ENCODE measurements around the gene A1CF.
"Not testable (repeated sequence)": the region's sequence is repeated elsewhere in the genome, so short reads cannot be mapped to it uniquely, and the experiment has no call there.

The A1CF gene

GRCh38 chr10:50909334-50910014 is 24.0 kb upstream of the A1CF start:
- Histone ChIP-seq H3K4me3 (IDR thresholded peaks at IDR 0.05; ENCODE audit: insufficient read depth, low read depth, low read length) (no peak overlapping the region), H3K27ac (no peak overlapping the region), H2AFZ (ENCODE audit: low read depth) (no peak overlapping the region), H3K4me1 (ENCODE audit: low read depth, poor library complexity, severe bottlenecking) (no peaks in the 10 kb centered on the region), H3K27me3 (ENCODE audit: insufficient read depth, low read depth) (no peaks in the 10 kb centered on the region), H4K20me1 (ENCODE audit: insufficient read depth) (no peaks in the 10 kb centered on the region), H3K4me2 (no peak overlapping the region), H3K36me3 (ENCODE audit: insufficient read depth) (no peaks in the 10 kb centered on the region), H3K9ac (no peak overlapping the region), H3K79me2 (ENCODE audit: insufficient read depth, low read depth) (no peaks in the 10 kb centered on the region)
- no peak for TF ChIP-seq CTCF (conservative IDR thresholded peaks at IDR 0.05; ENCODE audit: low read depth, low read length)

GRCh38 chr10:50908366-50908765 is 22.9 kb upstream of the A1CF start:
- Histone ChIP-seq H3K4me2 (no peak overlapping the region), H3K9ac (no peak overlapping the region), H2AFZ (ENCODE audit: low read depth) (no peak overlapping the region), H3K36me3 (ENCODE audit: insufficient read depth) (no peaks in the 10 kb centered on the region), H3K4me1 (ENCODE audit: low read depth, poor library complexity, severe bottlenecking) (no peaks in the 10 kb centered on the region), H3K27ac (no peak overlapping the region), H3K79me2 (ENCODE audit: insufficient read depth, low read depth) (no peaks in the 10 kb centered on the region), H3K4me3 (IDR thresholded peaks at IDR 0.05; ENCODE audit: insufficient read depth, low read depth, low read length) (no peak overlapping the region), H4K20me1 (ENCODE audit: insufficient read depth) (no peaks in the 10 kb centered on the region), H3K27me3 (ENCODE audit: insufficient read depth, low read depth) (no peaks in the 10 kb centered on the region)
- no peak for TF ChIP-seq CTCF (conservative IDR thresholded peaks at IDR 0.05; ENCODE audit: low read depth, low read length)

GRCh38 chr10:50905797-50906196 is 20.4 kb upstream of the A1CF start:
- H3K27ac ChIP-seq; H3K36me3 ChIP-seq (ENCODE audit: insufficient read depth); H2AFZ ChIP-seq (ENCODE audit: low read depth); H3K4me3 ChIP-seq (IDR thresholded peaks at IDR 0.05; ENCODE audit: insufficient read depth, low read depth, low read length); H3K79me2 ChIP-seq (ENCODE audit: insufficient read depth, low read depth); H3K4me1 ChIP-seq (ENCODE audit: low read depth, poor library complexity, severe bottlenecking); H4K20me1 ChIP-seq (ENCODE audit: insufficient read depth); H3K4me2 ChIP-seq; H3K9ac ChIP-seq; H3K27me3 ChIP-seq (ENCODE audit: insufficient read depth, low read depth): not testable (repeated sequence)

GRCh38 chr10:50896721-50897120 is 11.3 kb upstream of the A1CF start:
- H3K27me3 ChIP-seq (ENCODE audit: insufficient read depth, low read depth): no peaks in the 10 kb centered on the region
- no peaks in the 10 kb centered on the region for H3K4me1 ChIP-seq (ENCODE audit: low read depth, poor library complexity, severe bottlenecking)
- no peaks in the 10 kb centered on the region for H3K79me2 ChIP-seq (ENCODE audit: insufficient read depth, low read depth)
- H3K36me3 ChIP-seq (ENCODE audit: insufficient read depth): no peaks in the 10 kb centered on the region
- TF ChIP-seq CTCF (conservative IDR thresholded peaks at IDR 0.05; ENCODE audit: low read depth, low read length): no peak
- no peaks in the 10 kb centered on the region for H4K20me1 ChIP-seq (ENCODE audit: insufficient read depth)
- H2AFZ ChIP-seq (ENCODE audit: low read depth): no peak overlapping the region
- H3K4me3 ChIP-seq (IDR thresholded peaks at IDR 0.05; ENCODE audit: insufficient read depth, low read depth, low read length): no peak overlapping the region
- no peak overlapping the region for H3K9ac ChIP-seq
- no peak overlapping the region for H3K4me2 ChIP-seq
- H3K27ac ChIP-seq: no peak overlapping the region

- no peak overlapping the region for H2AFZ ChIP-seq (ENCODE audit: low read depth)
- H3K27me3 ChIP-seq (ENCODE audit: insufficient read depth, low read depth): no peaks in the 10 kb centered on the region
- no peak overlapping the region for H3K4me3 ChIP-seq (IDR thresholded peaks at IDR 0.05; ENCODE audit: insufficient read depth, low read depth, low read length)
- no peaks in the 10 kb centered on the region for H3K79me2 ChIP-seq (ENCODE audit: insufficient read depth, low read depth)
- H3K9ac ChIP-seq: no peak overlapping the region
- TF ChIP-seq CTCF (conservative IDR thresholded peaks at IDR 0.05; ENCODE audit: low read depth, low read length): no peak
- no peak overlapping the region for H3K27ac ChIP-seq
- H3K4me1 ChIP-seq (ENCODE audit: low read depth, poor library complexity, severe bottlenecking): no peaks in the 10 kb centered on the region
- no peaks in the 10 kb centered on the region for H4K20me1 ChIP-seq (ENCODE audit: insufficient read depth)
- no peak overlapping the region for H3K4me2 ChIP-seq
- H3K36me3 ChIP-seq (ENCODE audit: insufficient read depth): no peaks in the 10 kb centered on the region
These were observed 8.9 kb upstream of the A1CF start for GRCh38 chr10:50894312-50894711.
